GM12878 (cell line): ENCODE measurements around the gene ADAMTS7. TPM values are rescaled to one million over a fixed set of nuclear protein-coding genes. Genes with fewer than 3 reads are reported as not detected.

Experiments
- ATAC-seq: fragments of 200-7000 bp; cut with Tn5 transposase; 3 replicates; pipeline ENCODE4 v1.9.1; 2020; ENCODE audit warnings: mild to moderate bottlenecking, moderate library complexity
- BruUV-seq: library from RNA; stranded (reverse); fragments of 400-500 nt; replicated peaks from 2 replicates; lab custom pipeline; 2021; lab: Mats Ljungman, UMichigan
- CTCF ChIA-PET: fragments of 300-600 bp; sonication (Branson Sonifier 250); formaldehyde crosslinking; extraction: SDS; loops from one replicate; lab custom pipeline; 2021; ENCODE audit warnings: inconsistent platforms; lab: Yijun Ruan, JAX
- POLR2A ChIA-PET: fragments of 350-600 bp; formaldehyde crosslinking; extraction: SDS; loops from one replicate; lab custom pipeline; 2021; ENCODE audit warnings: inconsistent platforms; lab: Charles Lee
- RAD21 ChIA-PET: fragments of 300-600 bp; sonication (Branson Sonifier 250); formaldehyde crosslinking; loops from one replicate; lab custom pipeline; 2023; ENCODE audit warnings: antibody characterized with exemption; ENCODE audit not compliant: unreplicated experiment; lab: Charles Lee
- SMC1A ChIA-PET: fragments of 300-600 bp; sonication (Branson Sonifier 250); formaldehyde crosslinking; loops from one replicate; lab custom pipeline; 2023; ENCODE audit not compliant: unreplicated experiment, uncharacterized antibody; lab: Charles Lee
- DNase-seq: peaks from one replicate; pipeline ENCODE4 v3.0.0-alpha.2; 2011; ENCODE audit warnings: low read depth, low spot score
- FAIRE-seq: peaks from 3 replicates; lab custom pipeline; 2011; peaks lifted over from hg19 to GRCh38; lab: Jason Lieb, UNC
- H2AFZ ChIP-seq: 2 replicates; pipeline ENCODE4 v1.6.0; 2011; ENCODE audit warnings: low read depth, low read length, control low read depth; ENCODE audit not compliant: control insufficient read depth
- H3K27ac ChIP-seq: 2 replicates; pipeline ENCODE4 v1.5.1; 2011; ENCODE audit warnings: control low read depth; ENCODE audit not compliant: control insufficient read depth, insufficient read depth
- H3K27me3 ChIP-seq, 2 experiments: replicated peaks in 1 of 2; 2 replicates each; pipeline versions ENCODE4 v1.6.0 to v1.6.1; 2011; ENCODE audit warnings: low read length in 1 of 2; ENCODE audit not compliant: control insufficient read depth in 2 of 2, insufficient read depth in 2 of 2
- H3K36me3 ChIP-seq, 2 experiments: 2 replicates each; pipeline ENCODE4 v1.5.1; 2011; ENCODE audit warnings: low read length in 1 of 2; ENCODE audit not compliant: control insufficient read depth in 2 of 2, insufficient read depth in 2 of 2
- H3K4me1 ChIP-seq: 2 replicates; pipeline ENCODE4 v1.6.1; 2011; ENCODE audit warnings: mild to moderate bottlenecking, low read length, moderate library complexity, mixed read lengths; ENCODE audit not compliant: control insufficient read depth, insufficient read depth
- H3K4me2 ChIP-seq: 2 replicates; pipeline ENCODE4 v1.6.0; 2011; ENCODE audit warnings: control low read depth; ENCODE audit not compliant: control insufficient read depth, insufficient read depth
- H3K4me3 ChIP-seq: fragments of 200-600 bp; sonication (generic); 2 replicates; pipeline ENCODE4 v1.5.1; 2016
- H3K79me2 ChIP-seq: 2 replicates; pipeline ENCODE4 v1.6.0; 2011; ENCODE audit warnings: low read length; ENCODE audit not compliant: control insufficient read depth, insufficient read depth
- H3K9ac ChIP-seq: 2 replicates; pipeline ENCODE4 v1.8.0; 2011; ENCODE audit warnings: low read length, control low read depth, mixed read lengths; ENCODE audit not compliant: control insufficient read depth, insufficient read depth
- H3K9me3 ChIP-seq: replicated peaks from 3 replicates; pipeline ENCODE4 v1.5.1; 2011; ENCODE audit warnings: mild to moderate bottlenecking, low read length; ENCODE audit not compliant: control insufficient read depth, insufficient read depth
- H4K20me1 ChIP-seq: 2 replicates; pipeline ENCODE4 v1.6.0; 2011; ENCODE audit not compliant: control insufficient read depth, insufficient read depth
- BHLHE40 ChIP-seq, 2 experiments: fragments of 450-650 bp in 1 of 2; IDR thresholded peaks; 2 replicates each; pipeline ENCODE4 v1.6.1; 2011 to 2017; ENCODE audit warnings: low read depth in 2 of 2, borderline replicate concordance in 1 of 2, improper control_type of control experiment in 1 of 2, low read length in 1 of 2, mild to moderate bottlenecking in 1 of 2
- CHD2 ChIP-seq: IDR thresholded peaks from 2 replicates; pipeline ENCODE4 v1.6.1; 2011; ENCODE audit warnings: low read depth, low read length, improper control_type of control experiment, borderline replicate concordance
- CREB1 ChIP-seq: IDR thresholded peaks from 2 replicates; pipeline ENCODE4 v1.6.1; 2012; ENCODE audit warnings: low read depth, mild to moderate bottlenecking, inconsistent platforms
- CUX1 ChIP-seq: IDR thresholded peaks from 2 replicates; pipeline ENCODE4 v1.6.1; 2012; ENCODE audit warnings: improper control_type of control experiment, low read depth, low read length; ENCODE audit not compliant: insufficient replicate concordance
- HDGF ChIP-seq: fragments of 450-650 bp; IDR thresholded peaks from 2 replicates; pipeline ENCODE4 v1.6.1; 2016; ENCODE audit warnings: antibody characterized with exemption
- JUND ChIP-seq: IDR thresholded peaks from 2 replicates; pipeline ENCODE4 v1.6.1; 2012; ENCODE audit warnings: low read depth, mild to moderate bottlenecking, low read length, improper control_type of control experiment, moderate library complexity
- MAX ChIP-seq: IDR thresholded peaks from 2 replicates; pipeline ENCODE4 v1.6.1; 2012; ENCODE audit warnings: low read depth, low read length, improper control_type of control experiment
- RUNX3 ChIP-seq: IDR thresholded peaks from 2 replicates; pipeline ENCODE4 v1.6.1; 2012; ENCODE audit warnings: low read length, inconsistent platforms
- SP1 ChIP-seq: IDR thresholded peaks from one replicate; pipeline ENCODE4 v1.6.1; 2011; ENCODE audit warnings: low read depth, low read length
- SPI1 ChIP-seq: IDR thresholded peaks from 2 replicates; pipeline ENCODE4 v1.6.1; 2011; ENCODE audit warnings: low read depth, mild to moderate bottlenecking, low read length, moderate library complexity, borderline replicate concordance; ENCODE audit not compliant: insufficient read depth
- SREBF2 ChIP-seq: IDR thresholded peaks from 2 replicates; pipeline ENCODE4 v1.6.1; 2012; ENCODE audit warnings: mild to moderate bottlenecking, low read length
- STAT1 ChIP-seq: fragments of 450-650 bp; conservative IDR thresholded peaks from 2 replicates; pipeline ENCODE4 v1.6.1; 2014; ENCODE audit warnings: antibody characterized with exemption, mild to moderate bottlenecking
- ZBTB33 ChIP-seq: fragments of 450-650 bp; IDR thresholded peaks from 2 replicates; pipeline ENCODE4 v1.6.1; 2017; ENCODE audit warnings: mild to moderate bottlenecking
- ZBTB4 ChIP-seq: fragments of 450-650 bp; formaldehyde crosslinking; IDR thresholded peaks from 2 replicates; pipeline ENCODE4 v1.4.0; 2022; ENCODE audit warnings: mild to moderate bottlenecking, moderate library complexity
- ZNF622 ChIP-seq: fragments of 450-650 bp; IDR thresholded peaks from 2 replicates; pipeline ENCODE4 v1.6.1; 2017; ENCODE audit warnings: mild to moderate bottlenecking, inconsistent platforms
- WGBS: methylation state at CpG from one replicate; pipeline ENCODE4 v1.1.6; 2016; ENCODE audit warnings: low lambda C conversion rate; ENCODE audit not compliant: insufficient replicate concordance, insufficient coverage; ENCODE audit errors: missing lambda C conversion rate; 5-methylcytosine and 5-hydroxymethylcytosine counted together
- in situ Hi-C: fragments of 300-500 bp; cut with MboI; formaldehyde crosslinking; loops from 9 replicates; pipeline ENCODE4 v1.14.3; 2018; ENCODE audit warnings: mixed read lengths
- intact Hi-C: fragments of 100-400 bp; cut with micrococcal nuclease; formaldehyde crosslinking; loops from one replicate; pipeline ENCODE4 v1.14.2; 2022; ENCODE audit not compliant: unreplicated experiment
- polyA plus RNA-seq, 11 experiments: library from polyadenylated mRNA; depleted of rRNA in 4 of 11; unstranded in 6 of 11; stranded (reverse) in 5 of 11; fragments of >200 nt; fragmentation: Nextera tagmentation in 4 of 11; fragmentation: Illumina TruSeq in 1 of 11; extraction: Ambion mirVana in 4 of 11; extraction: Trizol in 1 of 11; gene quantifications; 1 replicate in 1 of 11; 2 replicates in 10 of 11; pipeline versions ENCODE4 v1.2.1 to v1.2.3, GENCODE V29; 2011 to 2016; ENCODE audit warnings: inconsistent platforms in 2 of 11, missing spikeins in 2 of 11, low read depth in 1 of 11
- total RNA-seq, 4 experiments: library from RNA; depleted of rRNA in 3 of 4; stranded (reverse); fragments of >200 nt in 3 of 4; fragmentation: Illumina TruSeq in 1 of 4; extraction: Trizol in 1 of 4; gene quantifications; 2 replicates each; pipeline versions ENCODE4 v1.2.1 to v1.2.3, GENCODE V29; 2013 to 2021

The ADAMTS7 gene
- total and polyA plus RNA-seq, 10 of the 15 experiments (the other 5 are each of a cell fraction or from before 2014, with no cell fraction given), result 0.03 to 0.28 (median 0.06) TPM; not detected in 6

GRCh38 chr15:78716651-78717050, 94.6 kb downstream of the ADAMTS7 start:
- no peak for TF ChIP-seq HDGF
- no peak for TF ChIP-seq JUND
- no peak for TF ChIP-seq STAT1
- TF ChIP-seq SPI1, result no peak
- no peak for TF ChIP-seq ZBTB4
- no peak for TF ChIP-seq MAX
- no peak for TF ChIP-seq CHD2
- TF ChIP-seq SREBF2, result no peak
- TF ChIP-seq CUX1, result no peak
- TF ChIP-seq ZBTB33, result no peak
- no peak for TF ChIP-seq CREB1
- TF ChIP-seq ZNF622, result no peak
- no peak for TF ChIP-seq BHLHE40 (IDR thresholded peaks at IDR 0.05; ENCODE audit: borderline replicate concordance in 1 of 2, low read depth in 2 of 2, low read length in 1 of 2)
- no peak for TF ChIP-seq SP1
- no peak for TF ChIP-seq RUNX3
- POLR2A ChIA-PET, result no interaction called here
- Histone ChIP-seq H4K20me1 (no peaks in the 10 kb centered on the region), H3K36me3 (no peaks in the 10 kb centered on the region), H3K4me2 (no peak overlapping the region), H3K9ac (no peak overlapping the region), H3K27ac (no peak overlapping the region), H3K4me3 (no peak overlapping the region), H3K27me3 (no peaks in the 10 kb centered on the region), H3K79me2 (no peaks in the 10 kb centered on the region), H2AFZ (no peak overlapping the region), H3K9me3 (peaks cover 1% of the 10 kb centered on the region; the same call in 1 of the 3 replicates), H3K4me1 (no peaks in the 10 kb centered on the region)
- in situ Hi-C loops (loop anchor here (10.0 kb wide), 1 partner anchor 602 kb away; no protein-coding TSS in a partner anchor), intact Hi-C loops (no loop called here)
- CTCF ChIA-PET, result no interaction called here
- BruUV-seq, result no TSS peak
- SMC1A ChIA-PET, result no interaction called here
- FAIRE-seq (no peak), ATAC-seq (no peak), DNase-seq (no peak)
- WGBS, result 97% methylated on average over 2 of the region's 2 CpGs
- RAD21 ChIA-PET, result no interaction called here
